Lung (tissue), 12 donors: ENCODE results near the gene PPP6R3. TPM values are rescaled to one million over a fixed set of nuclear protein-coding genes. Genes with fewer than 3 reads are reported as not detected.

Experiments
- ATAC-seq: fragments of 200-7000 bp; cut with Tn5 transposase; one replicate; pipeline ENCODE4 v1.9.1; 2020; ENCODE audit warnings: moderate number of reproducible peaks; ENCODE audit not compliant: insufficient read depth, low FRiP score
- DNase-seq, 3 donors: peaks; one replicate each; pipeline ENCODE4 v3.0.0-alpha.2; 2013 to 2017
- H3K27ac ChIP-seq, 2 donors: one replicate each; pipeline ENCODE4 v1.5.1; 2013; ENCODE audit warnings: mild to moderate bottlenecking in 2 of 2, moderate library complexity in 2 of 2, control low read depth in 1 of 2, inconsistent platforms in 1 of 2, low read depth in 1 of 2, low read length in 1 of 2
- H3K27me3 ChIP-seq, 3 donors: one replicate each; pipeline ENCODE4 v1.5.1; 2013; ENCODE audit warnings: low read length in 2 of 3; ENCODE audit not compliant: control insufficient read depth in 3 of 3, insufficient read depth in 3 of 3
- H3K36me3 ChIP-seq, 4 donors: one replicate each; pipeline ENCODE4 v1.5.1; 2013; ENCODE audit warnings: low read length in 4 of 4, mild to moderate bottlenecking in 1 of 4, moderate library complexity in 1 of 4; ENCODE audit not compliant: control insufficient read depth in 4 of 4, insufficient read depth in 4 of 4
- H3K4me1 ChIP-seq, 5 donors: one replicate each; pipeline ENCODE4 v1.5.1; 2013; ENCODE audit warnings: low read length in 5 of 5, mild to moderate bottlenecking in 2 of 5, moderate library complexity in 1 of 5; ENCODE audit not compliant: control insufficient read depth in 5 of 5, insufficient read depth in 5 of 5
- H3K4me3 ChIP-seq: one replicate; pipeline ENCODE4 v1.5.1; 2013; ENCODE audit warnings: mild to moderate bottlenecking, control low read depth, moderate library complexity
- H3K9ac ChIP-seq, 2 donors: one replicate each; pipeline ENCODE4 v1.5.1; 2013; ENCODE audit warnings: low read length in 2 of 2, control low read depth in 1 of 2; ENCODE audit not compliant: insufficient read depth in 1 of 2
- H3K9me3 ChIP-seq, 4 donors: one replicate each; pipeline ENCODE4 v1.5.1; 2013; ENCODE audit warnings: low read length in 3 of 4, mild to moderate bottlenecking in 1 of 4, moderate library complexity in 1 of 4; ENCODE audit not compliant: control insufficient read depth in 4 of 4, insufficient read depth in 3 of 4
- CTCF ChIP-seq: IDR thresholded peaks from 2 replicates; pipeline ENCODE4 v1.5.1; 2012; ENCODE audit warnings: mild to moderate bottlenecking; ENCODE audit errors: control extremely low read depth, extremely low read depth
- WGBS, 2 donors: extraction: QIAGEN DNeasy Blood & Tissue Kit; methylation state at CpG; one replicate each; pipeline ENCODE4 v1.1.7; 2013; 5-methylcytosine and 5-hydroxymethylcytosine counted together
- polyA plus RNA-seq, 2 donors: library from polyadenylated mRNA; stranded (reverse); fragments of 200-250 nt; gene quantifications; one replicate each; pipeline ENCODE4 v1.2.1, GENCODE V29; 2013
- total RNA-seq, 2 donors: library from RNA; depleted of rRNA in 1 of 2; stranded (reverse); fragments of >200 nt in 1 of 2; gene quantifications; one replicate each; pipeline ENCODE4 v1.2.1, GENCODE V29; 2014 to 2021
- donor health status: control.
- donor health status: control.
- donor health status: Bipolar disorder and iron deficiency.
- donor health status: healthy.
- donor health status: DM: yes; HTN: yes; CAD: no.

PPP6R3 gene
- total and polyA plus RNA-seq, 4 donors = 28.5 to 217 (median 60.7) TPM

GRCh38 chr11:68658097-68658496 is 197.5 kb downstream of the PPP6R3 start:
- no peak overlapping the region for H3K9ac ChIP-seq
- WGBS, 2 donors = 94 to 98% methylated on average over 8 of the region's 8 CpGs
- DNase-seq (no peak), ATAC-seq (no peak)
- H3K4me3 ChIP-seq = no peak overlapping the region
- H3K4me1 ChIP-seq = peaks cover 0 to 13% (median 0%) of the 10 kb centered on the region in 5 donors
- H3K27me3 ChIP-seq = no peaks in the 10 kb centered on the region
- no peak overlapping the region for H3K27ac ChIP-seq
- H3K36me3 ChIP-seq = no peaks in the 10 kb centered on the region
- peaks cover 0 to 5% (median 0%) of the 10 kb centered on the region in 4 donors for H3K9me3 ChIP-seq
- no peak for TF ChIP-seq CTCF

GRCh38 chr11:68658661-68659060 is 198.1 kb downstream of the PPP6R3 start:
- H3K27me3 ChIP-seq = no peaks in the 10 kb centered on the region
- no peaks in the 10 kb centered on the region for H3K36me3 ChIP-seq
- TF ChIP-seq CTCF = no peak
- no peak overlapping the region for H3K27ac ChIP-seq
- no peak overlapping the region for H3K9ac ChIP-seq
- peak; percentile 37 for ATAC-seq
- peaks cover 0 to 13% (median 0%) of the 10 kb centered on the region in 5 donors for H3K4me1 ChIP-seq
- WGBS, 2 donors = 82 to 85% methylated on average over 13 of the region's 13 CpGs
- peaks cover 0 to 8% (median 0%) of the 10 kb centered on the region in 4 donors for H3K9me3 ChIP-seq
- H3K4me3 ChIP-seq = no peak overlapping the region
- peak; percentile 48 to 62 (median 62) for DNase-seq

- TF ChIP-seq CTCF = no peak
- Histone ChIP-seq H3K27ac (no peak overlapping the region), H3K9me3 (peaks cover 0 to 8% (median 0%) of the 10 kb centered on the region in 4 donors), H3K36me3 (no peaks in the 10 kb centered on the region), H3K27me3 (no peaks in the 10 kb centered on the region), H3K4me1 (peaks cover 0 to 13% (median 0%) of the 10 kb centered on the region in 5 donors), H3K4me3 (no peak overlapping the region), H3K9ac (no peak overlapping the region)
- DNase-seq (peak; percentile 94 to 98 (median 97)), ATAC-seq (peak; percentile 59)
- WGBS, 2 donors = 59 to 80% methylated on average over 22 of the region's 22 CpGs
Measured at GRCh38 chr11:68659158-68659921, 198.8 kb downstream of the PPP6R3 start.
